Nephron progenitor cell (in vitro differentiated cells): ENCODE results near the gene ENO1.
"Not testable (repeated sequence)": the region's sequence is repeated elsewhere in the genome, so short reads cannot be mapped to it uniquely, and the experiment has no call there.

Source experiments
- DNase-seq: peaks from one replicate; pipeline ENCODE4 v3.0.0; 2021
- H3K27ac Mint-ChIP-seq: 2 replicates; pipeline ENCODE4 v1.8.0; 2021; ENCODE audit warnings: mild to moderate bottlenecking, moderate library complexity, mixed read lengths
- H3K27me3 Mint-ChIP-seq: 2 replicates; pipeline ENCODE4 v1.8.0; 2021; ENCODE audit warnings: mild to moderate bottlenecking, low read depth, mixed read lengths; ENCODE audit not compliant: poor library complexity
- H3K36me3 Mint-ChIP-seq: 2 replicates; pipeline ENCODE4 v1.8.0; 2021; ENCODE audit warnings: low read depth, mixed read lengths
- H3K4me1 Mint-ChIP-seq: 2 replicates; pipeline ENCODE4 v1.8.0; 2021; ENCODE audit warnings: mixed read lengths
- H3K4me3 Mint-ChIP-seq: 2 replicates; pipeline ENCODE4 v1.8.0; 2021; ENCODE audit warnings: mild to moderate bottlenecking, moderate library complexity, mixed read lengths
- H3K9me3 Mint-ChIP-seq: 2 replicates; pipeline ENCODE4 v1.8.0; 2021; ENCODE audit warnings: mild to moderate bottlenecking, moderate library complexity, mixed read lengths
- CTCF ChIP-seq: fragments of 200-600 bp; sonication (generic); IDR thresholded peaks from 2 replicates; pipeline ENCODE4 v1.5.0; 2021; ENCODE audit warnings: antibody characterized with exemption

ENO1 gene

GRCh38 chr1:8908388-8909151 lies 30.1 kb upstream of the ENO1 start:
- H3K36me3 Mint-ChIP-seq: peaks cover 11% of the 10 kb centered on the region
- H3K9me3 Mint-ChIP-seq: peaks cover 11% of the 10 kb centered on the region
- H3K27me3 Mint-ChIP-seq: no peaks in the 10 kb centered on the region
- DNase-seq: no peak
- peak overlapping the region; percentile 29 for H3K27ac Mint-ChIP-seq
- H3K4me3 Mint-ChIP-seq: no peak overlapping the region
- TF ChIP-seq CTCF: no peak
- H3K4me1 Mint-ChIP-seq: peaks cover 12% of the 10 kb centered on the region

- Mint-ChIP-seq H3K27me3 (no peaks in the 10 kb centered on the region), H3K36me3 (peaks cover 7% of the 10 kb centered on the region), H3K9me3 (no peaks in the 10 kb centered on the region), H3K4me3 (no peak overlapping the region), H3K27ac (peak overlapping the region; percentile 58), H3K4me1 (peaks cover 14% of the 10 kb centered on the region)
- no peak for DNase-seq
- no peak for TF ChIP-seq CTCF
These were observed 27.2 kb upstream of the ENO1 start for GRCh38 chr1:8905582-8906191.

DNA sequence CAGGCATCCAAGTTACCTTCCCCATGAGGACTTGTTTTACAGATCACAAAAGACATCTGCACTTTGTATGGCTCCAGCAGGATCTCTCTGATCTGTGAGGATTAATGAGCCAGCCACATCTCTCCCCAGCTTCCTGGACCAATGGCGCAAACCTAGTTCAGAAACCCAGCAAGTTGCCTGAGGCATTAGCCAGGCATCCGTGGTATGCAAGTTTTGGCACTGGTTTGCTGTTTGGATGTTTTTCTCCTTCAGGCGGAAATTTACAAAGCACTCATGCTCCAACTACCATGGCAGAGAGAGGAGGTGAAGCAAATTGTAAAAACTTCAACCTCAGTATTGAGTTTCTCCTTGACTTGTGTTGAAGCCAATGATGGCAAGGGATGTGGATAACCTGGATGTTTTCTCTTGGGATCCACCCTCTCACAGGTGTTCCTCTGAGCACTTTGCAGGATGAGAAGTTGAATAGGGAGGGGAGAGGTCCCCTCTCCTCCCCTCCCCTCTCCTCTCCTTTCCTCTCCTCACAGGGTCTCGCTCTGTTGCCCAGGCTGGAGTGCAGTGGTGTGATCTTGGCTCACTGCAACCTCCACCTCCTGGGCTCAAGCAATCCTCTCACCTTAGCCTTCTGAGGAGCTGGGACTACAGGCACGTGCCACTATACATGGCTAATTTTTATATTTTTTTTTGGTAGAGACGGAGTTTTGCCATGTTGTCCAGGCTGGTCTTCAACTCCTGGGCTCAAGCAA lies 25.6 kb upstream of the ENO1 start:
- Mint-ChIP-seq H3K9me3 (no peaks in the 10 kb centered on the region), H3K4me3 (no peak overlapping the region), H3K27me3 (no peaks in the 10 kb centered on the region), H3K4me1 (peaks cover 14% of the 10 kb centered on the region), H3K27ac (no peak overlapping the region), H3K36me3 (no peaks in the 10 kb centered on the region)
- TF ChIP-seq CTCF: no peak
- no peak for DNase-seq

- Mint-ChIP-seq H3K36me3 (no peaks in the 10 kb centered on the region), H3K4me3 (no peak overlapping the region), H3K9me3 (peaks cover 5% of the 10 kb centered on the region), H3K27me3 (no peaks in the 10 kb centered on the region), H3K4me1 (peaks cover 12% of the 10 kb centered on the region), H3K27ac (no peak overlapping the region)
- no peak for DNase-seq
- no peak for TF ChIP-seq CTCF
These were observed 24.9 kb upstream of the ENO1 start for GRCh38 chr1:8903410-8903809.

DNA sequence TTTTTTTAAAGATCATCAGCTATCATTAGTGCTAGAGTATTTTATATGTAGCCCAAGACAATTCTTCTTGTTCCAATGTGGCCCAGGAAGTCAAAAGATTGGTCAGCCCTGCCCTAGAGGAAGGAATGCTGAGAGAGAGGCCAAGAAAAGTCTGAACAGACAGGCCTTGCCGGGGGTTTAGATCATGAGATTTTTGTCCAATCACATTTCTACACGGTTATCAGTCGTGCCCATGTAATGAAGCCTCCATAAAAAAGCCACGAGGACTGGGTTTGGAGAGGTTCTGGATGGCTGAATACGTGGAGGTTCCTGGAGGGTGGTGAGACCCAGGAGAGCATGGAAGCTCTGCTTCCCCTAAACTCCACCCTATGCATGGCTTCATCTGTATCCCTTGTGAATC lies 24.3 kb upstream of the ENO1 start:
- Mint-ChIP-seq H3K9me3 (peaks cover 11% of the 10 kb centered on the region), H3K4me3 (no peak overlapping the region), H3K4me1 (peaks cover 7% of the 10 kb centered on the region), H3K36me3 (no peaks in the 10 kb centered on the region), H3K27me3 (no peaks in the 10 kb centered on the region), H3K27ac (no peak overlapping the region)
- no peak for TF ChIP-seq CTCF
- no peak for DNase-seq

DNA sequence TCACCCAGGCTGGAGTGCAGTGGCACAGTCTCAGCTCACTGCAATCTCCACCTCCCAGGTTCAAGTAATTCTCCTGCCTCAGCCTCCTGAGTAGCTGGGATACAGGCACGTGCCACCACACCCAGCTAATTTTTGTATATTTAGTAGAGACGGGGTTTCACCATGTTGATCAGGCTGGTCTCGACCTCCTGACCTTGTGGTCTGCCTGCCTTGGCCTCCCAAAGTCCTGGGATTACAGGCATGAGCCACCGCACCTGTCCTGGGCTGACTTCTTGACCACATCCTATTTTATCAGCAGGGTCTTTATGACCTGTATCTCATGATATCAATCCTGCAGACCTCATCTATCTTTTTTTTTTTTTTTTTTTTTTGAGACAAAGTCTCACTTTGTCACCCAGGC lies 22.2 kb upstream of the ENO1 start:
- H3K36me3 Mint-ChIP-seq, H3K4me1 Mint-ChIP-seq, H3K4me3 Mint-ChIP-seq, DNase-seq, H3K27me3 Mint-ChIP-seq, H3K27ac Mint-ChIP-seq: not testable (repeated sequence)
- H3K9me3 Mint-ChIP-seq: peaks cover 11% of the 10 kb centered on the region
